Fibroblast of upper back skin (primary cell): ENCODE results near the gene KCNN4.
"Not testable (repeated sequence)": the region's sequence is repeated elsewhere in the genome, so short reads cannot be mapped to it uniquely, and the experiment has no call there.

Experiments
- DNase-seq: peaks from one replicate; pipeline ENCODE4 v3.0.0-alpha.2; 2013

Gene KCNN4

DNA sequence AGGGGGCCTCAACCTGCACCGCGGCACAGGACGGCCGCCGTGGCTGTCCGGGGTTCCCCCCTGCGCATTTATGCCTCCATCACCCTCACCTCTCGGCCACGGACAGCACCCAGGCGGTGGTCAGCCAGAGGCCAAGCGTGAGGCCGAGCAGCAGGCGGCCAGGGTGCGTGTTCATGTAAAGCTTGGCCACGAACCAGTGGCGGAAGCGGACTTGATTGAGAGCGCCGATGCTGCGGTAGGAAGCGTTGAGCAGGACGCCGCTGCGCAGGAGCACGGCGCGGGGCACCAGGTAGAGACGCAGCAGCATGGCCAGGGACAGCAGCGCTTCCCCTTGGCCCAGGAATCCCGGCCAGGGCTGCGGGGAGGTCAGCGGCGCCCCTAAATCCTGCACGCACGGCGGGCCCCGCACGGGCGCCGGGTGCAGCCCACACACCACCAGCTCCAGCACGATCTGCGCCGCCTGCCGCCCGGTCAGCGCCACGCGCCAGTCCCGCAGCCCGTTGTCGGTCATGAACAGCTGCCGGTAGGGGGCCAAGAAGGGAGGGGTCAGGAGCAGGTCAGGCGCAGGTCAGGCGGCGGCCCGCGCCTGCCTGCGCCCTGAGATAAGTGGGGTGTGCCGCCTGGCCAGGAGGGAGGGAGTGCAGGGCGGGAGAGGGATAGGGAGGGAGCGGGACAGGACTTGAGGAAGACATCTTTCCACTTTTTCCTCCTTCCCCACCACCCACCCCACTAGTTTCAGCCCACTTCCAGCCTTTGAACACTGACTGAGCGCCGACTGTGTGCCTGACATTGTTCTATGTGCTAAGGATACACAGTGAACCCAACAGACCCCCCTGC, 6.5 kb downstream of the KCNN4 start:
- peak; percentile 66 for DNase-seq

DNA sequence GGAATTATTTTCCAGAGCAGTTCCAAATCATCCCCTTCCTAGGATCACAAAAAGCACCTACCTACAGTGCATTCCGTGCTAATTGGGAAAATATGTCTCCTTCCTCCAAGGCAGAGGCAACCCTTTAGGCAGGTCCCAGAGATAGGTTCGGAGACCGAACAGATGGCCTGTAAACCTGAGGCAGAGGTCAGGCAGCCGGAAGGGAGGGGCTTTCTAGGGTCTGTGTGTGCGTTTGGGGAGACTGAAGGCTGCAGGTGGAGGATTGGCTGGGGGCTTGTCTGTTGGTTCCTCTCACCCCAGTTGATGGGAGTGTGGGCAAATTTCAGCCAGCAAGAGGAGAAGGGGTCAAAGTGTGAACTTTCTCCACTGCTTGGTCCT, 7.1 kb downstream of the KCNN4 start:
- DNase-seq, result no peak

DNA sequence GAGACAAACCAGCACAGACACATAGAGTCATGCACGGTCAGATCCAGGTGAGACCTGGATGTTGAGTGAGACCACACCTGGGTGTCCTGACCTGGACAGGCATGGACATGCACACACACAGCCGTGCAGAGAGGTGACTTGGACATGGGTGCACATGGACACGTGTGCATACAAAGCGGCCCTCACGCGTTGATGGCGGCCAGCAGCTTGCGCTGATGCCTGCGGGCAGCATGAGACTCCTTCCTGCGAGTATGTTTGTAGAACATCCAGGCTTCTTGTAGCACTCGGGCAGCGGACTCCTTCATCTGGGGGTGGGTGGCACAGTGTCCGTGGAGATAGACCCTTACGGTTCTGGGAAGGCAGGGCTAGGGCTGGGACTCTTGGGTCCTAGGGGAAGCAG, 11.5 kb downstream of the KCNN4 start:
- DNase-seq, result no peak

DNA sequence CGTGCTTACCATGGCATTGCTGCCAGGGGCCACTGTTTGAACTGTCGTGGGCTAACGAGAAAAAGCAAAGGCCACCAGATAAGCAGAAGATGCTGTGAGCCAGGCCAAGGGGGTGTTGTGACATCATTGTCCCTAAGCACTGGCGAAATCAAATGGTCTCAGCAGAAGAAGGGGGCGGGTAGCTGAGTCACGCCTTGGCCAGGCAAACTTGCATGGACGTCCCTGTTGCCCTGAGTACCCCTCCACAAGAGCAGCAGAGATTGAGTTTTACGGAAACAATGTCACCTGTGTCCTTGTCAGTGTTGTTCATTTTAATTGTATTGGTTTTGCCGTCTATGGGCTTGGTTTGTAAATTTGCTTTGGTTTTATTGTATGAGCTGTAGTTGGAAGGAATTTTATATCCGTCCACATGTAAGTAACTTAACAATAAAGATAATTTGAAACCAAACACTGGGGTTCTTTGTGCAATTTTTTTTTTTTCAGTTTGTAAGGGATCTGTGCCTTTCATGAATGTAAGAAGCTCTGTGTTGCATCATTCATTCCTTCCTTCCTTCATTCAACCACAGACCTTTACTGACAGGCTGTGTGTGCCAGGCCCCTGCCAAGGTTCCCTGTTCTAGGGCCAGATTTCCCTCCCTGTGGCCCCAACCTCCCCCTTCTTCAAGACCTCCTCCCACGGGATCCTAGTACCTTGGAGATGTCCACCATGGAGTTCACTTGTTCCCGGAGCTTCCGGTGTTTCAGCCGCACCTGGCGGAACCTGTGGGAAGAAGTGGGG, 12.3 kb downstream of the KCNN4 start:
- DNase-seq, result no peak

DNA sequence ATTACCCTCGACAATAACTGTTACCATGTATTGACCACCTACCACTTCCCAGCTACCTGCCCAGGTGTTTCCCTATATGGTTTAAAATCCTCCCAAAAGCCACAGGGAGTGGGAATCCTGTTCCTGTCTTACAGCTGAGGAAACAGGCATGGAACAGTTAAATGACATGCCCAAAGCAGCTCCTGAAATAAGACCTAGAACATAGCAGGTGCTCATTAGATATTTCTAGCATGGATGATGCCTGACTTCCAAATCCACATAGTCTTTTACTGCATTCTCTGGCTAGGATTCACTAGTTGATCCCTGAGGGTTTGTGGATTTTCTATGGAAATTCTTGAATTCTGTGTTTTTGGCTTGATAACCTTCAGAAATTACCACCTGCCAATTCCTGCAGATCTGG, 13.0 kb downstream of the KCNN4 start:
- DNase-seq, result no peak

DNA sequence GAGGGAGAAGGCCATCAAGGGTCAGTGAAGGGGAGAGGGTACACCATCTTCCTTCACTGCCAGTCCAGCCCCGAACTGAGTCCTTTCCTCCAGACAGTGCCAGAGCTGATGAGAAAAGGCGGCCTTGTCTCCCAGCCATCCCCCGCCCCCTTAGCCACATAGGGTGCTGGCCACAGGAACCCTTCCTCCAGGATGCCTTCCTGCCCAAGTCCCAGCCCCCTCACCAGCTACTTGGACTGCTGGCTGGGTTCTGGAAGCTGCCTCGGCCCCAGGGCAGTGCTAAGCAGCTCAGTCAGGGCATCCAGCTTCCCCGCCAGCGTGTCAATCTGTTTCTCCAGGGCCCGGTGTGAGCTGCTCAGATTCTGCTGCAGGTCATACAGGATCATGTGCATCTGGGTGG, 13.5 kb downstream of the KCNN4 start:
- DNase-seq, result no peak

DNA sequence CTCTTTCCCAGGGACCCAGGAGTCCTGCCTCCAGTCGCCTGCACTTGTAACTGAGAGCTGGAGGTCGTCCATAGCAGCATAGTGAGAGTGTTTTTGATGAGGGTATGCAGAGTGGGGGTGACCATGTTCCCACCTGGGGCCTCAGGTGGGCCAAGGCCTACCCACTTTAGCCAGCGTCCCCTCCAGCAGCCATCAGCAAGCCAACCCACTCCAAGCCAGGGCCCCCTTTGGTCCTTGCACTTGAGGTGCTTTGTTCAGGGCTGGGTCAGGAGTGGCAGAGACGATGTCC, 14.1 kb downstream of the KCNN4 start:
- no peak for DNase-seq

DNA sequence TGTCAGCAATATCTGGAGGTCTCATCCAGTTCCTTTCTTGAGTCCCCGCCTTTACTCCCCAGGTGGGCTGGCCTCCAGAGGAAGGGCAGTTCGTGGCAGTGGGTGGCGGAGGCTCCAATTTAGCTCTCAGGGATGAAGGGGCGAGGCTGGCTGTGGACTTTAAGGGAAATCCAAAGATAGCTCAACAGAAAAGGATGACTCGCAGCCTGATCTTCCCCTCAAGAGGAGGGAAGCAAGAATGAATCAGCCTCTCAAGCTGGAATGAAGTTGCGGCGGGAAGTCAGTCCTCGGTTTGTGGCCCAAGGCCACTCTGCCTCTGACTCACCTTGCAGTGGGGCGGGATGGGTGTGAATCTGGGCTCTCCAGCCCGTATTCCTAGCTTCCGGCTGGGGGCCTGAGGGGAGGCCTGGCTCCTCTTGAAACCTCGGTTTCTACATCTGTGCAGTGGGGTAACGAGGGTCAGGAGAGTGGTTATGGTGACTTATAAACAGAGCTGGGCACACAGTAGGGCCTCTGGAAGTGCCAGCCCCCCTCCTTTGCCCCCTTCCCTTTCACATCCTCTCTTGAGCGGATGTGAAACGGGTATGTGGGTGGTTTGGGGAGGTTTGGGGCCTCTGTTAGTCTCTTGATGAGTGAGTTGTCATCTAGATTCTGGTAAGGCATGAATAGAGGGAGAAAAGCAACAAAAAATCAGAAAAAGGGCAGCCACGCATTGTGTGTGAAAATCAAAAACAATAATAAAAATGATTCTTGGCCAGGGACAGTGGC, 15.5 kb downstream of the KCNN4 start:
- DNase-seq, result peak; percentile 98

DNA sequence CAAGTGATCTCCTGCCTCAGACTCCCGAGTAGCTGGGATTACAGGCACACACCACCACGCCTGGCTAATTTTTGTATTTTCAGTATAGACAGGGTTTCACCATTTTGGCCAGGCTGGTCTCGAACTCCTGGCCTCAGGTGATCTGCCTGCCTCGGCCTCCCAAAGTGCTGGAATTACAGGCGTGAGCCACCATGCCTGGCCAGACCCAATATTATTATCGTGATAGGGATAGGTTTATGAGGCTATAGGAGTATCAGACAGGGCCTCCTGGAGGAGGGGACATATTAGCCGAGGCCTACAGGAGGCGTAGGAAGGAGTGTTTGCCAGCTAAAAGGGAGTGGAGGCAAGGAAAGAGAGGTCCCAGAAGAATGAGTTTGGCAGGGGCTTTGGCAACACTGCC, 16.1 kb downstream of the KCNN4 start:
- not testable (repeated sequence) for DNase-seq

DNA sequence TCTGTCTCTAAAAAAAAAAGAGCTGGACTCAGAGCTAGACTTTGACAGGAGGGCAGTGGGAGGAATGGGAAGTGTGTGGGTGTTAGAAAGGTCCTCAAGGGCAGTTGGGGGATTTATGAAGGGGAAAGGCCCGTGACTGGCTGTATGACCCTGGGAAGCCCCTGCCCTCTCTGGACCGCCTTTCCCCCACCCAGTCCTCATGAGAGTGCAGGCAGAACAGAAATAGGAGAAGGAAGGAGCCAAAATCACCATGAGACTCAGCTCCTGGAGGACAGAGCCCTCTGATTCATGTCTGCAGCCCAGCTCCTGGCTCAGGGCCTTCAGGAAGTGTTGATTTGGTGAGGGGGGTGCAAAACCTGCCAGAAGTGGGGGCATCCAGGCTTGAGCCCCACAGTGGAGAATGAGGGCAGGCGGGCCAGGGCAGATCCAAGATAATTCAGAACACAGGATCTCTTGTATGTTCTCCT, 17.3 kb downstream of the KCNN4 start:
- peak; percentile 37 for DNase-seq

DNA sequence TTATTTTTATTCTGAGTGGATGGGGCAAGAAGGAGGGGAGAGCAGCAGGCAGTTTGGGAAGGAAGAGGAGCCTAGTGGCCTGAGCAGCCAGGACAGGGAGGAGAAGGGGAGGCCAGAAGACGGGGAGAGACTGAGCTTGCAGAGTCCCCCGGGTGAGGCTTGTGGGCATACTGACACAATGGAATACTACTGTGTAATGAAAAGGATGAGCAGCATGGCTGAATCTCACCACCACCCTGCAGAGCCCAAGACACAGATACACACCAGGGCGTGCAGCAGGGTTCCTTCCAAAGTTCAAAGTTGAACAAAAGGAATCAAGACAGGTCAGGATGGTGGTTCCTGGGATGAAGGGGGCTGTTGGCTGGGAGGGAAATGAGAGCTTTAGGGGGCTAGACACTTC, 18.0 kb downstream of the KCNN4 start:
- DNase-seq, result no peak

DNA sequence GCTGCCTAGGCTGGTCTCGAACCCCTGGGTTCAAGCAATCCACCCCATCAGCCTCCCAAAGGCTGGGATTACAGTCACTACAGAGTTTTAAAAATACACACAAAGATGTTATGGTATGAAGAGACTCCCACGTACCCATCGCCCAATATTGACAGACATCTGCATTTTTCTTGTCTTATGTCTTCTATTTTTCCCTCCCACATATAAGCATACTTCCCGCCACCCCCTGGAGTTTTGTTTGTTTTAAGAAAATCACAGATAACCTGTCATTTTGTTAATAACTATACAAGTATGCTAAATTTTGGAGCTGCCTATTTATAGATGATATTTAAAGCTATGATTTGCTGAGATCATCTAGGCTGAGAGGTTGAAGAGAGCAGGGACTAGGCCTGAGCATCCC, 19.8 kb downstream of the KCNN4 start:
- DNase-seq, result no peak

DNA sequence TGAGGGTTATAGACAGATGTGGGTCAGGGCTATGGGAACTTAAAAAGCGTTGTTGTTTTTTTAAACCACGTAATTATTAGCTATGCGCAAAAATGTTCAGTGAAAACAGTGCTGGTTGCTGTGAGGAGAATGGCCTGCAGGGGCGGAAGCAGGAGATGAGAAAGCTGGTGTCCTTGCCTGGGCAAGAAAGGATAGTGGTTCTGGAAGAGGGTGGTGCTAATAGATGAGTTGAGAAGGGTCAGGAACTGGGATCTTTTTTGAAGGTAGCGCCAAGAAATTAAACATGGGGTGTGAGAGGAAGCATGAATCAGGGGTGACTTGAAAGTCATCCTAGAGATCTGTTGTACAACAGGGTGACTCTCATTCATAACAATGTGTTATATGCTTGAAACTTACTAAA, 21.3 kb downstream of the KCNN4 start:
- peak; percentile 40 for DNase-seq

DNA sequence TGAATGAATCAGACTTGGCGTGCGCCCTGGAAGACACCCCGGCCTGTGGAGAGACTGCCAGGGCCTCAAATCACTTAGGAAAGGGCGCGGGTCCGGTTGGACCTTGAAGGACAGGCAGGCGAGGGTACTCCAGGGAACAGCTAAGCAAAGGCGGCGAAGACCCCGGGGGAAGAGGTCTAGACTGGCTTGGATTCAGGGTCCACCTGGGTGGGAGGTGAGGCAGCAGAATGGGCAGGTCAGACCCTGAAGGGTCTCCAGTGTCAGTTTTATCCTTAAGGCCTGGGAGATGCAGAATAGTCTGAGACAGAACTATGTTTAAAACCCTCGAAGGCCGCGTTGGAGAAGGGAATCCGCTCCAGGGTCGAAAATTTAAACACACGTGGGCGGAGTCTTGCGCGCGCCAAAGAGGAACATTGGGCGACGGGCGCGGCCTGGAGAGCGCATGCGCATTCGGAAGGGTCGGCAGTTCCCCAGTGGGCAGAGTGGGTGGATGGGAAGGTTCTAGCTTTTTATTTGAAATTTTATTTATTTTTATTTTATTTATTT, 25.4 kb downstream of the KCNN4 start:
- peak; percentile 76 for DNase-seq

DNA sequence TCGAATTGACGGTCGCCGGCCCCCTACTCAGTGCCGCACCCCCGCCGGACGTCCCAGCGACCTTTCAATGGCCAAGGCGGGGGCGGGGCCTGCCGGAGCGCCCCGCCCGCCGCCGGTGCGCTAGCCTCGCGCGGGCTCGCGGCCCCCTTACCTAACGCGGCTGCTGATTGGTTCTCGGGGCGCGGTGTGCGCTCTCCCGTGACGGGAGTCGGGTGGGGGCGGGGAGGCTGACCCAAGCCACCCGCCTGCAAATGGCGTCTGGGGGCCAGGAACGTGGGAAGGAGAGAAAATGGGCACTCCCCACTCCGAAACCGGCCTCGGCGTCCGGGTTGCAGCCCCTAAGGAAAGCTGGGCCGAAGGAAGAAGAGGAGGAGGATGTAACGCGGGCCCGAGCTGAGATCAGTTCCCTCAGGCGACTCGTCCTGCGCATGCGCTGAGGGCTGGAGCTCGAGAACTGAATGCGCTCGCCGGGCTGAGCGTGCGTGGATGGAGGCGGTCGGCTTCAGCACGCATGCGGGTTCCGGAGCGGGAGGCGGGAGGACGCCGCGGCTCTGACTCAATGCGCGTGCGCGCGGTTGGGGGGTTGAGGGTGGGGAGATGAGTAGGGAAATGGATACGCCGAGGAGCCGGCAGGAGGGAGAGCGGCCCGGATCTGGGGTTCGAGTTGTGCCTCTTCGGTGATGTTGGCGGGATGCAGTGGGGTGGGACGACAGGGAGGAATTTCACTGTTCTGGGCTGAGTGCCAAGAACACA, 26.1 kb downstream of the KCNN4 start, which contains the start of gene SMG9:
SMG9 (minus strand) TSS at position 460 of the 753 bp plus-strand sequence. CDS start 4,221 bp downstream, outside the sequence.
- peak; percentile 98 for DNase-seq

DNA sequence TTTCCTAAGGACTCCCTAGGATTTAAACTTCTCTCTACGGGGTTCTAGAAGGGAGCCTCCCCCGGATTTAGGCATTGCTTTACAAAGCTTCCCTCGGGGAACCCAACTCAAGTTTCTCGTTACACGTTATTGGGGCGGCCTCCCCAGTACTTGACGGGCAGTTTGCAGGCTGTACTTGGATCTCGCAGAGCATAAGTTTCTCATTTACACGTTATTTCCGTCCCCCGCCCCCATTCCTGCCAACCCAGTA, 26.6 kb downstream of the KCNN4 start:
- no peak for DNase-seq

DNA sequence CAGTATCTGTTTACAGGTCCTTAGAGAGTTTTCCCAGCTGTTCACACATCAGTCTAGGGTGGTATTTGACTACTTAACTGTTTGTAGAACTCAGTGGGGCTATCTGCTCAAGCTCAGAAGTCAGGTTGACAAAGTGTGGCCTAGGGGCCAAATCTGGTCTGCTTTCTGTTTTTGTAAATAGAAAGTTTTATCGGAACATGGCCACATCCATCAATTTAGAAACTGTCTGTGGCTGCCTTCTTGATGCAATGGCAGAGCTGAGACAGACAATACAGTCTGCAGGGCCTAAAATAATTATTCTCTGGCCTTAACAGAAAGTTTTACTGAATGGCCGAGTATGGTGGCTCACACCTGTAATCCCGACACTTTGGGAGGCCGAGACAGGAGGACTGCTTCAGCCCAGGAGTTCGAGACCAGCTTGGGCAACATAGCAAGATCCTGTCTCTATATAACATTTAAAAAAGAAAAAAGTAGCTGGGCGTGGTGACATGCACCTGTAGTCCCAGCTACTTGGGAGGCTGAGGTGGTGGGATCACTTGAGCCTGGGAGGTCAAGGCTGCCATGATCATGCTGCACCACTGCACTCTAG, 28.4 kb downstream of the KCNN4 start:
- DNase-seq, result no peak

DNA sequence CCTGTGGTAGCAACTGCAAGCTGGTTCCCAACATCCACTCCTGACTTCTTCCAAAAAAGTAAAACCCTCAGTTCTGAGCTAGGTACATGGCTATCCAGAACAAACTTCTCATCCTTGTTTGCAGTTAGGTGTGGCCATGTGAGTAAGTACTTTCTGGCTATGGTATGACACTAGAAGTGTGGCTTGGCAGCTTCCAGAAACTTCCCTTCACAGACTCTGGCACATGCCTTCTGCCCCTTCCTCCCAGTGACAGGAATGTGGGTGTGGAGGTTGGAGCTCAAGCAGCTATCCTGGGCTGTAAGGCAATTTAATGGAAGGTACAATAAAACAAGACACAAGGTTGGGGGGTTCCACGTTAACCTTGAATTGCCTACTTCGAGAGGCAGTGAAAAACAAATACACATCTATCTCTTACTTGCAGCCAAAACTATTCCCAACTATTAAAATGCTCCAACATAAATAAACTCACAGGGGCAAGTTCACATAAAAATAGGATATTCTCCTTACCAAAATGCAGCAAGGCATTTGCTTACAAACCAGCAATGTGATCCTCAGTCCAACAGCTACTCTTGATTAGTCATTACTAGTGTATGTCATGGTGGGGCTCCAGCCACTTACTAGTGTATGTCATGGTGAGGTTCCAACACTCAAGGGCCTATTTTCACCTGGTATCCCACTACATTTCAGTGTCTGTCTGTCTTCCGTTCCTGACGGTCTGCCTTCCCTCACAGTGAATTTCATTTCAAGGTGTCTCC, 29.1 kb downstream of the KCNN4 start:
- DNase-seq, result no peak

DNA sequence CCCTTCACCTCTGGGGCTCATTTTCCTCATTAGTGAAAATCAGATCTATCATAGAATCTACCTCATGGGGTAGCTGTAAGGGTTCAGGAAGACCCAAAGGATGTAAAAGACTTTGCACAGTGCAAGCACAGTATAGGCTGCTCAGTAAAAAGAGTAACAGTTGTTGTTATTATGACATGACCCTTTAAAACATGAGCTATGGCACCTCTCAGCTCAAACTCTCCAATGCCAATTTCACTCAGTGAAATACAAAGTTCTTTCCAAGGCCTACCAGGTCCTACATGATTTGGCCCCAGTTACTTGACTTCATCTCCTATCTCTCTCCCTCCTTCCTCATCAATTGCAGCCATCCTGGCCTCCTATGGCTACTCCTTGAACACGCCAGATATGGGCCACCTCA, 30.9 kb downstream of the KCNN4 start:
- no peak for DNase-seq

DNA sequence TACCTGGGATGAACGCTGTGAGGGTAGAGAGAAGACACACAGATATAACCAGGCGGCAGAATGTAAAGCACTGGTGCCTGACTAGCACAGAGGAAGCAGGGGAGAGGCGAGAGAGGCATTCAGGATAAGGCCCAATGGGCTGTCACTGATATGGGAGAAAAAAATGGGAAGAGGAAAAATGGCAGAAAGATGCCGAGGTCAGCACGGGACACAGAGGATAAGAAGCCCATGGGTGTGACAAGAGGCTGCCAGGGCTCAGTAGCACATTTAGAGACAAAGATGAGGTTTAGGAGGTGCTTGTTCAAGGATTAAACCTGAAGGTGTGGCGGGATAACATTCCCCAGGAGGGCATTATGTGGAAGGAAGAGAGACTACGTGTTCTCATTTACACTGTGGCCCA, 31.6 kb downstream of the KCNN4 start:
- DNase-seq, result no peak

DNA sequence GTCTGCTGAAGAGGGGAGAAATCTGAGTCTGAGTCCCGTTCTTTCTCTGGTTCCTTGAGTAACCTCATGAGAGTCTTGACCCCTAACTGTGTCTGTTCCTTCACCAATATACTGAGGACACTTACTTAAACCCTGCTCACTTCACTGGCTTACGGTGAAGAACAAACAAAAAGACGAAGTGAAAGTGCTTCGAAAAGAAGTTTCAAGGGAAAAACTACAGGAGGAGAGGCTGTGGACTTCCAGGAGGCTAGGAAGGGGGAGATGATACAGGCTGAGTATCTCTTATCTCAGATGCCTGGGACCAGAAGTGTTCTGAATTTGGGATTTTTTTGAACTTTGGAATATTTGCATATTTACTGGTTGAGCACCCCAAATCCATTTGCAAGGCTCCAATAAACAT, 32.1 kb downstream of the KCNN4 start:
- DNase-seq, result no peak

DNA sequence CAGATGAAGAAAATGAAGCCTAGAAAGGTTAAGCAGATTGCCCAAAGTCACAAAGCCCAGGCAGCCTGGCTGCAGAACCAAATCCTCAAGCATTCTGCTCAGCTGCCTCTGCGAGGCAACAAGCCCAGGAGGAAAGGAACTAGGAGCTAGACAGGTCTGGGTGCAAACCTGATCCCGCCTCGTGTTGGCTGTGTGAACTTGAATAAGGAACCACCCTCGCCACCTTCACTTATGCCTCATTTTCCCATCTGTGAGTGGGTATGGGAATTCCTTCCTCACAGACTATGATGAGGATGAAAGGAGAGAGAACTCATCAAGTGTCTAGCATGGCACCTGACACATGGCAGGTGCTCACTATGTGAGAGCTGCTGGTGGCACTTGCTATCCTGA, 32.6 kb downstream of the KCNN4 start:
- no peak for DNase-seq
